GM23338 (cell line): Measurements from ENCODE around the gene HCK. TPM values are rescaled to one million over a fixed set of nuclear protein-coding genes. Genes with fewer than 3 reads are reported as not detected.
"Not testable (repeated sequence)": the region's sequence is repeated elsewhere in the genome, so short reads cannot be mapped to it uniquely, and the experiment has no call there.

Experiments used
- ATAC-seq: fragments of 200-7000 bp; cut with Tn5 transposase; 3 replicates; pipeline ENCODE4 v1.9.1; 2020
- DNase-seq: peaks from one replicate; pipeline ENCODE4 v3.0.0-alpha.2; 2015; ENCODE audit warnings: low spot score
- H2AFZ ChIP-seq: fragments of 200-600 bp; sonication (generic); 2 replicates; pipeline ENCODE4 v1.8.0; 2016; ENCODE audit warnings: antibody characterized with exemption, mild to moderate bottlenecking, moderate library complexity
- H3F3A ChIP-seq: fragments of 200-600 bp; sonication (generic); replicated peaks from 2 replicates; pipeline ENCODE4 v1.8.0; 2017; ENCODE audit warnings: antibody characterized with exemption, mixed run types, low read depth
- H3K27ac ChIP-seq: fragments of 200-600 bp; sonication (generic); 2 replicates; pipeline ENCODE4 v1.6.1; 2016; ENCODE audit warnings: low read depth
- H3K27me3 ChIP-seq: fragments of 200-600 bp; sonication (generic); 2 replicates; pipeline ENCODE4 v1.8.0; 2016; ENCODE audit warnings: mild to moderate bottlenecking, mixed run types, moderate library complexity; ENCODE audit not compliant: insufficient read depth
- H3K36me3 ChIP-seq: fragments of 200-600 bp; sonication (generic); 2 replicates; pipeline ENCODE4 v1.8.0; 2016; ENCODE audit warnings: mild to moderate bottlenecking; ENCODE audit not compliant: insufficient read depth
- H3K4me1 ChIP-seq: fragments of 200-600 bp; sonication (generic); 2 replicates; pipeline ENCODE4 v1.8.0; 2016; ENCODE audit warnings: mild to moderate bottlenecking, moderate library complexity; ENCODE audit not compliant: insufficient read depth
- H3K4me2 ChIP-seq: fragments of 200-600 bp; sonication (generic); 2 replicates; pipeline ENCODE4 v1.7.1; 2017; ENCODE audit warnings: mixed run types
- H3K4me3 ChIP-seq: fragments of 200-600 bp; sonication (generic); 2 replicates; pipeline ENCODE4 v1.6.1; 2016; ENCODE audit warnings: mixed run types
- H3K79me2 ChIP-seq: fragments of 200-600 bp; sonication (generic); replicated peaks from 2 replicates; pipeline ENCODE4 v1.8.0; 2017; ENCODE audit warnings: mild to moderate bottlenecking; ENCODE audit not compliant: insufficient read depth
- H3K9me2 ChIP-seq: fragments of 200-600 bp; sonication (generic); 2 replicates; pipeline ENCODE4 v1.8.0; 2017; ENCODE audit not compliant: insufficient read depth
- H4K20me1 ChIP-seq: fragments of 200-600 bp; sonication (generic); replicated peaks from 2 replicates; pipeline ENCODE4 v1.8.0; 2017; ENCODE audit warnings: mild to moderate bottlenecking; ENCODE audit not compliant: insufficient read depth
- H3K27ac Mint-ChIP-seq: 2 replicates; pipeline ENCODE4 v1.8.0; 2020; ENCODE audit warnings: inconsistent platforms, mild to moderate bottlenecking, moderate library complexity, mixed read lengths
- H3K27me3 Mint-ChIP-seq: 3 replicates; pipeline ENCODE4 v1.8.0; 2022; ENCODE audit warnings: low read depth, mild to moderate bottlenecking, moderate library complexity, mixed read lengths, inconsistent platforms; ENCODE audit not compliant: insufficient read depth, poor library complexity
- H3K36me3 Mint-ChIP-seq: 3 replicates; pipeline ENCODE4 v1.8.0; 2021; ENCODE audit warnings: low read depth, mild to moderate bottlenecking, inconsistent platforms, moderate library complexity, mixed read lengths
- H3K4me1 Mint-ChIP-seq: 3 replicates; pipeline ENCODE4 v1.8.0; 2020; ENCODE audit warnings: mild to moderate bottlenecking, inconsistent platforms, mixed read lengths
- H3K4me3 Mint-ChIP-seq: 3 replicates; pipeline ENCODE4 v1.8.0; 2021; ENCODE audit warnings: moderate library complexity, mild to moderate bottlenecking, inconsistent platforms, mixed read lengths
- H3K9me3 Mint-ChIP-seq: 3 replicates; pipeline ENCODE4 v1.8.0; 2020; ENCODE audit warnings: moderate library complexity, mild to moderate bottlenecking, inconsistent platforms, mixed read lengths
- CREB1 ChIP-seq: fragments of 250-450 bp; sonication (Bioruptor Pico); IDR thresholded peaks from 2 replicates; pipeline ENCODE4 v1.5.0; 2020; ENCODE audit warnings: low read depth, mild to moderate bottlenecking, moderate library complexity
- EZH2 ChIP-seq: fragments of 200-600 bp; sonication (generic); IDR thresholded peaks from one replicate; pipeline ENCODE4 v1.8.0; 2017; ENCODE audit warnings: antibody characterized with exemption, mild to moderate bottlenecking, low read depth; ENCODE audit not compliant: unreplicated experiment
- EZH2phosphoT487 ChIP-seq: fragments of 200-600 bp; sonication (generic); IDR thresholded peaks from one replicate; pipeline ENCODE4 v1.8.1; 2018; ENCODE audit warnings: antibody characterized with exemption; ENCODE audit not compliant: unreplicated experiment
- JUNB ChIP-seq: IDR thresholded peaks from one replicate; pipeline ENCODE4 v1.6.1; 2016; ENCODE audit warnings: antibody characterized with exemption; ENCODE audit not compliant: unreplicated experiment
- NANOG ChIP-seq: IDR thresholded peaks from 2 replicates; pipeline ENCODE4 v1.6.1; 2016; ENCODE audit warnings: antibody characterized with exemption, borderline replicate concordance
- POLR2AphosphoS5 ChIP-seq: IDR thresholded peaks from 2 replicates; pipeline ENCODE4 v1.6.1; 2016; ENCODE audit warnings: antibody characterized with exemption, low read depth
- STAT1 ChIP-seq: IDR thresholded peaks from one replicate; pipeline ENCODE4 v1.6.1; 2016; ENCODE audit warnings: antibody characterized with exemption; ENCODE audit not compliant: unreplicated experiment
- ZNF114 ChIP-seq: fragments of 250-450 bp; sonication (Bioruptor Pico); IDR thresholded peaks from 2 replicates; pipeline ENCODE4 v1.5.0; 2020; ENCODE audit warnings: mild to moderate bottlenecking, moderate library complexity
- ZNF331 ChIP-seq: fragments of 250-450 bp; sonication (Bioruptor Pico); IDR thresholded peaks from 2 replicates; pipeline ENCODE4 v1.5.0; 2020; ENCODE audit warnings: low read depth, mild to moderate bottlenecking, moderate library complexity
- polyA plus RNA-seq: library from polyadenylated mRNA; unstranded; fragments of >200 nt; fragmentation: Nextera tagmentation; extraction: Ambion mirVana; gene quantifications from 2 replicates; pipeline ENCODE4 v1.2.1, GENCODE V29; 2016
- total RNA-seq: library from RNA; depleted of rRNA; stranded (reverse); fragments of >200 nt; shearing (Covaris generic); gene quantifications from 2 replicates; pipeline ENCODE4 v1.2.3, GENCODE V29; 2014
- TF ChIP-seq, protein P1 (sequence below): IDR thresholded peaks from 2 replicates; pipeline ENCODE4 v1.6.1; 2016; ENCODE audit warnings: antibody characterized with exemption
- TF ChIP-seq, protein P2 (sequence below): fragments of 250-450 bp; sonication (Bioruptor Pico); IDR thresholded peaks from 2 replicates; pipeline ENCODE4 v1.5.0; 2020; ENCODE audit warnings: mild to moderate bottlenecking, moderate library complexity
- TF ChIP-seq, protein P3 (sequence below), 2 experiments: fragments of 200-600 bp in 1 of 2; sonication (generic) in 1 of 2; conservative IDR thresholded peaks; 2 replicates each; pipeline versions ENCODE4 v1.5.1 to v1.6.1; 2016 to 2017; ENCODE audit warnings: antibody characterized with exemption in 2 of 2, low read depth in 2 of 2, mild to moderate bottlenecking in 2 of 2, moderate library complexity in 1 of 2

The HCK gene
- total and polyA plus RNA-seq, 2 experiments from 2014 or later, result 0.97 TPM; not detected in 1

DNA sequence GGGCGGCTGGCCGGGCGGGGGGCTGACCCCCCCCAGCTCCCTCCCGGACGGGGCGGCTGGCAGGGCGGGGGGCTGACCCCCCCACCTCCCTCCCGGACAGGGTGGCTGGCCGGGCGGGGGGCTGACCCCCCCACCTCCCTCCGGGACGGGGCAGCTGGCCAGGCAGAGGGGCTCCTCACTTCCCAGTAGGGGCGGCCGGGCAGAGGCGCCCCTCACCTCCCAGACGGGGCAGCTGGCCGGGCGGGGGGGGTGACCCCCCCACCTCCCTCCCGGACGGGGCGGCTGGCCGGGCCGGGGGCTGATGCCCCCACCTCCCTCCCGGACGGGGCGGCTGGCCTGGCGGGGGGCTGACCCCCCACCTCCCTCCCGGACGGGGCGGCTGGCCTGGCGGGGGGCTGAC, 69.9 kb downstream of the HCK start:
- not testable (repeated sequence) for ATAC-seq, H3K9me2 ChIP-seq, H3K4me3 ChIP-seq, H3F3A ChIP-seq, H3K4me1 ChIP-seq, H3K36me3 ChIP-seq, H3K27ac ChIP-seq, H3K4me1 Mint-ChIP-seq, DNase-seq, H3K27me3 Mint-ChIP-seq, H2AFZ ChIP-seq, H3K27ac Mint-ChIP-seq, H3K27me3 ChIP-seq, H3K4me3 Mint-ChIP-seq, H3K4me2 ChIP-seq
- Histone ChIP-seq H3K79me2 (peaks cover 78% of the 10 kb centered on the region), H4K20me1 (peaks cover 29% of the 10 kb centered on the region)
- H3K9me3 Mint-ChIP-seq, result peaks cover 24% of the 10 kb centered on the region
- H3K36me3 Mint-ChIP-seq, result peaks cover 31% of the 10 kb centered on the region

- Mint-ChIP-seq H3K27me3 (peaks cover 8% of the 10 kb centered on the region), H3K4me1 (peaks cover 14% of the 10 kb centered on the region; the same call in 2 of the 3 replicates), H3K36me3 (peaks cover 31% of the 10 kb centered on the region), H3K4me3 (no peak overlapping the region), H3K9me3 (peaks cover 24% of the 10 kb centered on the region), H3K27ac (no peak overlapping the region)
- DNase-seq (no peak), ATAC-seq (no peak)
- no peaks in the 10 kb centered on the region for H3K9me2 ChIP-seq
- peaks cover 26% of the 10 kb centered on the region for H4K20me1 ChIP-seq
- H3K36me3 ChIP-seq, result peaks cover 3% of the 10 kb centered on the region
- H3K4me1 ChIP-seq, result peaks cover 10% of the 10 kb centered on the region
- H3K27me3 ChIP-seq, result no peaks in the 10 kb centered on the region
- H3K4me3 ChIP-seq, result no peak overlapping the region
- peaks cover 78% of the 10 kb centered on the region for H3K79me2 ChIP-seq
- H3F3A ChIP-seq, result no peaks in the 10 kb centered on the region
- H2AFZ ChIP-seq, result no peak overlapping the region
- H3K27ac ChIP-seq, result no peak overlapping the region
- no peak overlapping the region for H3K4me2 ChIP-seq
- TF ChIP-seq EZH2 (no peak), NANOG (no peak), EZH2phosphoT487 (no peak), JUNB (no peak), CREB1 (no peak), ZNF114 (CRISPR knock-in tag) (no peak), ZNF331 (CRISPR knock-in tag) (no peak), STAT1 (no peak), POLR2AphosphoS5 (no peak)
- TF ChIP-seq, protein P1, sequence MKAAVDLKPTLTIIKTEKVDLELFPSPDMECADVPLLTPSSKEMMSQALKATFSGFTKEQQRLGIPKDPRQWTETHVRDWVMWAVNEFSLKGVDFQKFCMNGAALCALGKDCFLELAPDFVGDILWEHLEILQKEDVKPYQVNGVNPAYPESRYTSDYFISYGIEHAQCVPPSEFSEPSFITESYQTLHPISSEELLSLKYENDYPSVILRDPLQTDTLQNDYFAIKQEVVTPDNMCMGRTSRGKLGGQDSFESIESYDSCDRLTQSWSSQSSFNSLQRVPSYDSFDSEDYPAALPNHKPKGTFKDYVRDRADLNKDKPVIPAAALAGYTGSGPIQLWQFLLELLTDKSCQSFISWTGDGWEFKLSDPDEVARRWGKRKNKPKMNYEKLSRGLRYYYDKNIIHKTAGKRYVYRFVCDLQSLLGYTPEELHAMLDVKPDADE, result no peak
- TF ChIP-seq, protein P2, sequence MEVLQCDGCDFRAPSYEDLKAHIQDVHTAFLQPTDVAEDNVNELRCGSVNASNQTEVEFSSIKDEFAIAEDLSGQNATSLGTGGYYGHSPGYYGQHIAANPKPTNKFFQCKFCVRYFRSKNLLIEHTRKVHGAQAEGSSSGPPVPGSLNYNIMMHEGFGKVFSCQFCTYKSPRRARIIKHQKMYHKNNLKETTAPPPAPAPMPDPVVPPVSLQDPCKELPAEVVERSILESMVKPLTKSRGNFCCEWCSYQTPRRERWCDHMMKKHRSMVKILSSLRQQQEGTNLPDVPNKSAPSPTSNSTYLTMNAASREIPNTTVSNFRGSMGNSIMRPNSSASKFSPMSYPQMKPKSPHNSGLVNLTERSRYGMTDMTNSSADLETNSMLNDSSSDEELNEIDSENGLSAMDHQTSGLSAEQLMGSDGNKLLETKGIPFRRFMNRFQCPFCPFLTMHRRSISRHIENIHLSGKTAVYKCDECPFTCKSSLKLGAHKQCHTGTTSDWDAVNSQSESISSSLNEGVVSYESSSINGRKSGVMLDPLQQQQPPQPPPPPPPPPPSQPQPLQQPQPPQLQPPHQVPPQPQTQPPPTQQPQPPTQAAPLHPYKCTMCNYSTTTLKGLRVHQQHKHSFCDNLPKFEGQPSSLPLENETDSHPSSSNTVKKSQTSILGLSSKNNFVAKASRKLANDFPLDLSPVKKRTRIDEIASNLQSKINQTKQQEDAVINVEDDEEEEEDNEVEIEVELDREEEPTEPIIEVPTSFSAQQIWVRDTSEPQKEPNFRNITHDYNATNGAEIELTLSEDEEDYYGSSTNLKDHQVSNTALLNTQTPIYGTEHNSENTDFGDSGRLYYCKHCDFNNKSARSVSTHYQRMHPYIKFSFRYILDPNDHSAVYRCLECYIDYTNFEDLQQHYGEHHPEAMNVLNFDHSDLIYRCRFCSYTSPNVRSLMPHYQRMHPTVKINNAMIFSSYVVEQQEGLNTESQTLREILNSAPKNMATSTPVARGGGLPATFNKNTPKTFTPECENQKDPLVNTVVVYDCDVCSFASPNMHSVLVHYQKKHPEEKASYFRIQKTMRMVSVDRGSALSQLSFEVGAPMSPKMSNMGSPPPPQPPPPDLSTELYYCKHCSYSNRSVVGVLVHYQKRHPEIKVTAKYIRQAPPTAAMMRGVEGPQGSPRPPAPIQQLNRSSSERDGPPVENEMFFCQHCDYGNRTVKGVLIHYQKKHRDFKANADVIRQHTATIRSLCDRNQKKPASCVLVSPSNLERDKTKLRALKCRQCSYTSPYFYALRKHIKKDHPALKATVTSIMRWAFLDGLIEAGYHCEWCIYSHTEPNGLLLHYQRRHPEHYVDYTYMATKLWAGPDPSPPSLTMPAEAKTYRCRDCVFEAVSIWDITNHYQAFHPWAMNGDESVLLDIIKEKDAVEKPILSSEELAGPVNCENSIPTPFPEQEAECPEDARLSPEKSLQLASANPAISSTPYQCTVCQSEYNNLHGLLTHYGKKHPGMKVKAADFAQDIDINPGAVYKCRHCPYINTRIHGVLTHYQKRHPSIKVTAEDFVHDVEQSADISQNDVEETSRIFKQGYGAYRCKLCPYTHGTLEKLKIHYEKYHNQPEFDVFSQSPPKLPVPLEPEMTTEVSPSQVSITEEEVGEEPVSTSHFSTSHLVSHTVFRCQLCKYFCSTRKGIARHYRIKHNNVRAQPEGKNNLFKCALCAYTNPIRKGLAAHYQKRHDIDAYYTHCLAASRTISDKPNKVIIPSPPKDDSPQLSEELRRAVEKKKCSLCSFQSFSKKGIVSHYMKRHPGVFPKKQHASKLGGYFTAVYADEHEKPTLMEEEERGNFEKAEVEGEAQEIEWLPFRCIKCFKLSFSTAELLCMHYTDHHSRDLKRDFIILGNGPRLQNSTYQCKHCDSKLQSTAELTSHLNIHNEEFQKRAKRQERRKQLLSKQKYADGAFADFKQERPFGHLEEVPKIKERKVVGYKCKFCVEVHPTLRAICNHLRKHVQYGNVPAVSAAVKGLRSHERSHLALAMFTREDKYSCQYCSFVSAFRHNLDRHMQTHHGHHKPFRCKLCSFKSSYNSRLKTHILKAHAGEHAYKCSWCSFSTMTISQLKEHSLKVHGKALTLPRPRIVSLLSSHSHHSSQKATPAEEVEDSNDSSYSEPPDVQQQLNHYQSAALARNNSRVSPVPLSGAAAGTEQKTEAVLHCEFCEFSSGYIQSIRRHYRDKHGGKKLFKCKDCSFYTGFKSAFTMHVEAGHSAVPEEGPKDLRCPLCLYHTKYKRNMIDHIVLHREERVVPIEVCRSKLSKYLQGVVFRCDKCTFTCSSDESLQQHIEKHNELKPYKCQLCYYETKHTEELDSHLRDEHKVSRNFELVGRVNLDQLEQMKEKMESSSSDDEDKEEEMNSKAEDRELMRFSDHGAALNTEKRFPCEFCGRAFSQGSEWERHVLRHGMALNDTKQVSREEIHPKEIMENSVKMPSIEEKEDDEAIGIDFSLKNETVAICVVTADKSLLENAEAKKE (CRISPR knock-in tag), result no peak
- TF ChIP-seq, protein P3, sequence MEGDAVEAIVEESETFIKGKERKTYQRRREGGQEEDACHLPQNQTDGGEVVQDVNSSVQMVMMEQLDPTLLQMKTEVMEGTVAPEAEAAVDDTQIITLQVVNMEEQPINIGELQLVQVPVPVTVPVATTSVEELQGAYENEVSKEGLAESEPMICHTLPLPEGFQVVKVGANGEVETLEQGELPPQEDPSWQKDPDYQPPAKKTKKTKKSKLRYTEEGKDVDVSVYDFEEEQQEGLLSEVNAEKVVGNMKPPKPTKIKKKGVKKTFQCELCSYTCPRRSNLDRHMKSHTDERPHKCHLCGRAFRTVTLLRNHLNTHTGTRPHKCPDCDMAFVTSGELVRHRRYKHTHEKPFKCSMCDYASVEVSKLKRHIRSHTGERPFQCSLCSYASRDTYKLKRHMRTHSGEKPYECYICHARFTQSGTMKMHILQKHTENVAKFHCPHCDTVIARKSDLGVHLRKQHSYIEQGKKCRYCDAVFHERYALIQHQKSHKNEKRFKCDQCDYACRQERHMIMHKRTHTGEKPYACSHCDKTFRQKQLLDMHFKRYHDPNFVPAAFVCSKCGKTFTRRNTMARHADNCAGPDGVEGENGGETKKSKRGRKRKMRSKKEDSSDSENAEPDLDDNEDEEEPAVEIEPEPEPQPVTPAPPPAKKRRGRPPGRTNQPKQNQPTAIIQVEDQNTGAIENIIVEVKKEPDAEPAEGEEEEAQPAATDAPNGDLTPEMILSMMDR (conservative IDR thresholded peaks at IDR 0.05; ENCODE audit: low read depth in 2 of 2), result no peak
Observed at GRCh38 chr20:32123088-32123487, 71.0 kb downstream of the HCK start.
